CD4-positive, alpha-beta T cell treated with Interleukin-15 for 4 hours (primary cell): ENCODE measurements around the gene SSPN.

Experiments used
- DNase-seq: peaks from one replicate; pipeline ENCODE4 v3.0.0-alpha.2; 2020; ENCODE audit warnings: low spot score

The SSPN gene

DNA sequence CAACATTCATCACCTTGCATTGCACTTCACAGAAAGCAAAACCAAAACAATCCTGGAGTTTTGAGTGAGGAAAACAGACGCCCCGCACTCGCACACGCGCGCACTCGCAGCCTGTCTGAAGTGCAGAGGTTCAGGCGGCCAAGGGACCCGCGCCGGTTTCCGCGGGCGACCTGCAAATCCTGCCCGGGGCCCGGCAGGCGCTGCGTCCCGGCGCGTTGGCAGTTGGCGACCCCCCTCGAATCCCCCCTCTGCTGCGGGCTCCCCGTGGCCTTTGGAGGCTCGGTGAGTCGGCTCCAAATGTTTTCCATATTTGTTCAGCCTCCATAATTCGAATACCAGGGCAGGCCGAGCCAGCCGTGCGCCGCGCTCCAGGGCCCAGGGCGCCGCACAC, at the start of gene SSPN:
Gene SSPN, plus strand, starts transcription at position 324 of the 391 bp plus-strand sequence. CDS start 100 bp downstream, outside the sequence.
- DNase-seq: no peak

DNA sequence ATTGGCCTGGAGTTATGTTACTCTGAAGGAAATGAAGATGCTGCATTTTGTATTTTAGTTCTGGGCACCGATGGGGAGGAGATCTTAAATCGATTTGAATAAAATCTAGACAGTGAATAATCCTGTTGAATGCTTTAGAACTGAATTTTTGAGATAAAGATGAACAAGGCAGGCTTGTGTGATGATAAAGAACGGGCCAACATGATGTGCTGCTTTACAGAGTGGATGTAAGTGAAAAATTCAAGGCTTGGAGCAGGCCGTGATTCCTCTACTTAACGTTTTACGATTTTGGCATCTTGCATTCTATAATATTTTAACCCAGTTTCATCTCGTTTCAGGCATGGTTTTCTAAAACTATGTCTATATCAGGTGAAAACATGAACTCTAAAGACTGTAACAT, 47.1 kb upstream of the SSPN start:
- DNase-seq: no peak

DNA sequence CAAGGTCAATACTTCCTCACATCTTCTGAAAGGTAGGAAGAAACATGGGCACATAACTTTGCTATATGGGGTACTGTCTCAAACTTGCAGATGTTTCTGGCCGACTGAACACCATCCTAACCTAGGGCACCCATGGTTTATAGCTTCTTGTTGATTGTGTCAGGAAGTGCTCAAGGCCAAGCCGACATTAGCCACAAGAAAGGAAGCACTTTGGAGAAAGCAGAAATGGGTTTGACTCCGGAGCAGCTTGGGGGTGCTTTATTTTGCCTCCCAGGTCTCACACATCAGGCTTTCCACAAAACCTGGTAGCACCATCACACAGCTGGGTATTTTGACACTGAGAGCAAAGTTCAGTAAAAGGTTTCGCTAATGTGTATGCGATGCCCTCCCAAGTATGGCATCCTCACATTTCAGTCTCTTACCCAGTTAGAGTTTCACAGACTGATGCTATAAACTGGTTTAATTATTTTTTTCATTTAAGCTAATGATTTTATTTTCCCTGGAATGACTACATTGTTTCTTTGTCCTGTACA, 45.3 kb upstream of the SSPN start:
- DNase-seq: no peak

DNA sequence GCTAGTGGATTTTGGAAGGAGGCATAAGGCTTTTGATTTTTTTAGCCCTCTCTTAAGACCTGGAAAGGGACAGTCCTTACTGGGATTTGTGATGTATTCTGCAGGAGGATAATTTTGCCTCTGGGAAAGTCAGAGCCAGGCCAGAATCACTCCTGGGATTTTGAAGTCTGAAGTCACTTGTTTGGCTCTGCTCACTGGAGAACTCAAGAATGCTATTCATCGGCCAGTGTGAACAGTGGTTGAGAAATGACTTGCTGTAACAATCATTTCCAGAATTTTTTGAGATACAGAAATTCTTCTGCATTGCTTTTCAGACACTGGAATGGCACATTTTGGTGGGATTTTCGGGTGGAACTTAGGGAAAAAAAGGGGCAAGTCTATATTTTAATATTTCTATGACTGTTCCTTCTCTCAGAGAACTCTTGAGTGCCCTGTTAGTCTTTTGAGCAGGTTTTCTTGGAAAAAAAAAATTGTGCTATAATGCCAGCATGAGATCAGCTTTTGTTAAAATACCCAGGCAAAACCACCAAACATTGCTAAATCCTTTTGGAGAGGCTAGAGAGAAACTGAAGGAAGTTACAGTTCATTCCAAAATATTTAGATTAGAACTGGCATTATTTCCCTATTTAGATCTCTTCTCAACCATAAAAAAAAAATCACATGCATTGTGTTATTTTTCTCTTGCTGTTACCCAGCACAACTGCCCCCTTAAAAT, 44.5 kb upstream of the SSPN start:
- no peak for DNase-seq

- no peak for DNase-seq
Measured at GRCh38 chr12:26152507-26153102, 42.8 kb upstream of the SSPN start.

GRCh38 chr12:26153421-26154154, 41.8 kb upstream of the SSPN start:
- no peak for DNase-seq

DNA sequence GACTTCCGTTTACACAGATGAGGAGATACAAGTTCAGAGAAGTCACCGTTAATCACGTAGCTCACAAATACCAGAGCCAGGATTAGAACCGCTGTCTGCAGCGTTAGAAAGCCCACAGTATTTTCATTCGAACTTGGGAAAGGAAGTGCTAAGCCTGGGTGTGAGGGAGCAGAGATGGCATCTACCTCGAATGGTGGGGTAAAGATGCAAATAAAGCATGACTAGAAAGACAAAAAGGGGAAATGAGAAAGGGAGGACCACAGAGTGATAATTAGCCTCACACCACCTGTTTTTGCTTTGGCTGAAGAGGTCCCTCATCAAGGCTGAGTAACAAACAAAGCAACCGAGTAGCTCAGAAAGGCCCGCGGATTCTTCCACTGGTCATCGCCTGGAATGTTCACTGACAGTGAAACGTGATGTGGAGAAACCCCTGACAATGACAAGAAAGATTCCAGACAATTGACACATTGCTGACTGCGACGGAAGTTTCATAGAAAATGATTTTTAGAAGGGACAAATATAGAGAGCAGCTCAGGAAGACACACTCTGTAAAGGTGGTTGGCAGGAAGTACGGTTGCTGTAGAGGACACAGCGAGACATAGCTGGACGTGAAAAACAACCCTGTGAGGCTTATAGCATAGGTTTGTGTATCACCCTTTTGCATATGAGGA, 39.0 kb upstream of the SSPN start:
- DNase-seq: no peak

- no peak for DNase-seq
Measured at GRCh38 chr12:26157001-26157400, 38.4 kb upstream of the SSPN start.

DNA sequence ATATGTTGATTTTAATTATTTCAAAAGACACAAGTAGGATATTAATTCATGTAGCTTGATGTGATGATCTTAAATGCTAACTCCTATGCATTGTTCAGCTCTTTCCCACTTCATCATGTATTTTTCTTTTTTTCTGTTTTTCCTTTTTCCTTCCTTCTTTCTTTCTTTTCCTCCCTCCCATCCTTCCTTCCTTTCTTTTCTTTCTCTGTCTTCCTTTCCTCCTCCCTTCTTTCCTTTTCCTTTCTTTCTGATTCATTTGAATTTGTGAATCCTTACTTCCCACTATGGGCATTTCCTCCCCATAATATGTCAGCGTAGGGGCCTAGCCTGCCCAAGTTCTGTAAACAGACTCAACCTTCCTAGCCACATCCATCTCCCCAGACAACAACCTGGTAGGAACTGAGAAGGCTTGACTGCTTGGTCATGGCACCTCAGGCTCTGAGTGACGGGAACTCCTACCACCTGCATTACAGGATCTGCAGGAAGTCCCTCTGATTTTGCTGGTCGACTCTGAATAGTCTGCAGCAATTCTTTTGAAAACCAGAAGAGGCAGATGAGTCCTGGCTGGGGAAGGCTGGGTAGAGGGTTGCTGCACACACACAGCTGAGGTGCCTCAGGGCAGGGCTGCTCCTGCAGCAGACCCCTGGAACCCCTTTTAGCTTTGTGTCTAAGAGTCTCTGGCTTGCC, 37.2 kb upstream of the SSPN start:
- DNase-seq: no peak

DNA sequence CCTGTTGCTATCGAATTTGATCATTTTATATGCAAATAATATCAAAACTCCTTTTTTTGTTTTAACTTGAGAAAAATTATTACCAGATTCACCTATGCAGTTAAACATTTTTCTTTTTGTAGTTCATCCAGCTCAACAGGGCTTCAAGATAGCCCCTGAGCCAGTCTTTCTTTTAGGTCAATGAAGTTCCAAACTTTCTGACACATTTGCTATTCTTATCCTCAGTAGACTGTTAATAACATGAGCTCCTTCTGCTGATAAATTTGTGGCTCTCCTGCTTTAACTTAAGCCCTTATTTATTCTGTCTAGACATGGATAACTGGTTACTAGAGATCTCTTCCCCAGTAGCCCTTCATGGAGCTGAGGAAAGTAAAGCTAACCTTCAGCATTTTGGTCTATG, 33.2 kb upstream of the SSPN start:
- DNase-seq: no peak

DNA sequence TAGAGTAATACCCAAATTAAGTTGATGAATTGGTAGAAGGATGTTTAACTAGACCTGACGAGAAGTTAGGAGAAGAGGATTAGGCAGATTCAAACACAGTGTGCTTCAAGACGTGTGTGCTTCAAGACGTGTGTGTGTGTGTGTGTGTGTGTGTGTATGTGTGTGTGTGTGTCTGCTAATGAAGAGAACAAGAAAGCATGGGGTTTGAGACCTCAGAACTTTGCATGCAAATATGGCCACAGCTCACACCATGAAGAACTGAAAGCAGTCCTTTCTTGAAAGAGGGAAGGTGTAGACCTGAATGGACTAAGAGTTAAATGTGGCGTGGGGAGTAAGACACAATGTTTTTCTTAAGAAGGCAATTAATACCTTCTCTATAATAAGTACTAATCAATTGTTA, 32.5 kb upstream of the SSPN start:
- no peak for DNase-seq

DNA sequence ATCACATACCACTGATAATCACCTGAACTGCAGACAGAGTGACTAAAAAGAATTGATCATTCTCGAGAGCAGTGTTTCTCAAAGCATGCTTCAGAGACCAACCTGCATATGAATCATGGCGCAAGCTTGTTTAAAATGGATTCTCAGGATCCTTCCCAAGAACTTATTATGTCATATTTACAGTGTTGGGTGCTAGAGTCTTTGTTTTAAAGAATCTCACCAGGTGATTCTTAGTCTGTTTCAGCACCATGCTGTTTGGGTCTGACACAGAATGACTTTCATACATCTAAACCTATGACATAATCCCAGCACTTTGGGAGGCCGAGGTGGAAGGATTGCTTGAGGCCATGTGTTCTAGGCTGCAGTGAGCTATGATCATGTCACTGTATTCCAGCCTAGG, 31.3 kb upstream of the SSPN start:
- DNase-seq: no peak

DNA sequence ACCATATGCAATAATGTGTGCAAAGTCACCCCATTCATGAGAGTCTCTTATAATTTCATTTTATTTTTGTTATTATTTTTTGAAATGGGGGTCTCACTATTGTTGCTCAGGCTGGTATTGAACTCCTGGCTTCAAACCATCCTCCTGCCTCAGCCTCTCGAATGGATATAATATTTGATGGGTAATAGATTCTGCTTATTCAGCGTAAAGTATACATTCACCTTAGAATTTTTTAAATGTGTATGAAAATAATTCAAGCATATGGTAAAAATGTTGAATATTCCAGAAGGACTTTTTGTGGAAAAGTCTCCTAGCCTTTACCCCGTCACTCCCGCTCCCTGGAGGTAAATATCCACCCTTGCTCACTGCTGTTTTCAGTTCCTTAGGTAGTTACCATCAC, 23.4 kb upstream of the SSPN start:
- DNase-seq: no peak

DNA sequence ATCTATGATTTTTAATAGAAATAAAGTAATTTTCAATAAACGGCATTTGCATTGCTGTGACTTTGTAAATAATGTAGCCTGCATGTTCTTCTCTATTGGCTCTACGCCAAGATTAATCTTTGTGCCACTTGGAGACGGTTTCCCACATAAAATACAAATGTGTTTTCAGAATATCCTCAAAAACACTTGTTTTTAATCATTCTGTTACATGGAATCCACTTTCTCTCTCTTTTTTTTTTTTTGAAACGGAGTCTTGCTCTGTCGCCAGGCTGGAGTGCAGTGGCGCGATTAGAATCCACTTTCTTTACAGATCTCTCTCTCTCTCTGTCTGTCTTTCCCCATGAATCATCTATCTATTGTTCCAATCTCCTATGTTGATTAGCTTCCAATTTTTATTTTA, 22.8 kb upstream of the SSPN start:
- no peak for DNase-seq

DNA sequence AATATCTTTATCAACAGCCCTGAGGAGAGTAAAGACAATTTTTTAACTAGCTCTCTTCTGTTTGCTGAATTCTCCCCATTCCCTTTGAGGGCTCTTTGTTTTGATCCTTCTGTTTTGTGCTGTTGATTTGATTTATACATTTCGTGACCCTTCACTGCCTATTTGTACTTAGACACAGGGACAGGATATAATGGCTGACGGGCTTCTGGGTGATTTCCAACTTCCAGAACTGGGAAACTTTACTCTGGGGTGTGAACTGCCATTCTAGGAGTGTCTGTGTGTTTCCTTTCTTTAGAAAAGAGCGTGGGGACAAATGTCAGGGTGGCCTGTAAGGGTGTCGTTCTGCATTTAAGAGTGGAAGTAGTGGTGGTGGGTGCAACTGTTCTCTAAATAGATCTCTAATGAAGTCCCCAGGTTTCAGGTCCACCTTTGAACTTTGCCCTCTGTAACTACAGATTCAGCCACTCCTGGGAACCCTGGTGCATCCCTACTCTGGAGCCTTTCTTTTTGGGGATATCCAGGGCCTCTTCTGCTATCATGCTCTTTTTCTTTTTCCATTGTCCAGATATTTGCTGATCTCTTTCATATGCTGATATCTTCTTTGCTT, 22.3 kb upstream of the SSPN start:
- DNase-seq: no peak

DNA sequence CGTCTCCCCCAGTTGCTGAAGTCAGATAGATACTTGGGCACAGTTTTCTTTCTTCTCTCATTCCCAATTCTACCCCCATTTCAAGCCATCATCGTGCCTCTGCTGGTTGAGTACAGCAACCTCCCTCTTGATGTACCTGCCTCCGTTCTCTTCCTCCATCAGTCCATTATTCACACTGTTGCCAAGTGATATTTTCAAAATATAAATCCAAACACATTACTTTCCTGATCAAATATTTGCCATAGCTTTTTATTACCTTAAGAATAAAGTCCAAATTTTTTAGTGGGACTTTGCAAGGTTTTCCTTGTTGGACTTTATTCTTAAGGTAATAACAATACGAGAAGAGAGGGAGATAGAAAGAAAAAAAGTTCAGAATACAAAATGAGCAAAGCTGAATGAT, 18.6 kb upstream of the SSPN start:
- DNase-seq: no peak

GRCh38 chr12:26177283-26177682, 18.1 kb upstream of the SSPN start:
- no peak for DNase-seq

GRCh38 chr12:26179826-26180225, 15.5 kb upstream of the SSPN start:
- DNase-seq: no peak

GRCh38 chr12:26182377-26182776, 13.0 kb upstream of the SSPN start:
- no peak for DNase-seq

- DNase-seq: no peak
Measured at GRCh38 chr12:26185532-26186320, 9.6 kb upstream of the SSPN start.
